NCI-H345 treated with DMSO at 0.1 percent for 48 hours (cell line): ENCODE measurements around the gene ZEB2.
A peak's percentile ranks its signal among the peaks of the same experiment; 100 is the strongest.

ENCODE experiments used
- DNase-seq: peaks from one replicate; lab custom pipeline; 2025; ENCODE audit not compliant: unreplicated experiment; lab: John Stamatoyannopoulos, UW

Gene ZEB2

GRCh38 chr2:144453486-144454158 is 66.3 kb downstream of the ZEB2 start:
- DNase-seq: no peak

GRCh38 chr2:144452989-144453336 is 67.0 kb downstream of the ZEB2 start:
- no peak for DNase-seq

GRCh38 chr2:144452169-144452988 is 67.5 kb downstream of the ZEB2 start:
- no peak for DNase-seq

GRCh38 chr2:144451443-144451842 is 68.5 kb downstream of the ZEB2 start:
- no peak for DNase-seq

GRCh38 chr2:144449028-144449406 is 70.9 kb downstream of the ZEB2 start:
- no peak for DNase-seq

- no peak for DNase-seq
Measured at GRCh38 chr2:144448389-144449027, 71.4 kb downstream of the ZEB2 start.

- no peak for DNase-seq
Measured at GRCh38 chr2:144447535-144447934, 72.4 kb downstream of the ZEB2 start.

- DNase-seq: no peak
Measured at GRCh38 chr2:144446136-144446535, 73.8 kb downstream of the ZEB2 start.

- peak; percentile 17 for DNase-seq
Measured at GRCh38 chr2:144445196-144445595, 74.7 kb downstream of the ZEB2 start.

- peak; percentile 42 for DNase-seq
Measured at GRCh38 chr2:144443837-144444817, 75.8 kb downstream of the ZEB2 start.

- DNase-seq: no peak
Measured at GRCh38 chr2:144441711-144442141, 78.2 kb downstream of the ZEB2 start.

- DNase-seq: no peak
Measured at GRCh38 chr2:144439993-144440392, 79.9 kb downstream of the ZEB2 start.

GRCh38 chr2:144438801-144439631 is 80.9 kb downstream of the ZEB2 start:
- peak; percentile 78 for DNase-seq

GRCh38 chr2:144437636-144438035 is 82.3 kb downstream of the ZEB2 start:
- DNase-seq: no peak

- DNase-seq: no peak
Measured at GRCh38 chr2:144434425-144435222, 85.3 kb downstream of the ZEB2 start.

- no peak for DNase-seq
Measured at GRCh38 chr2:144432921-144433320, 87.0 kb downstream of the ZEB2 start.

GRCh38 chr2:144431998-144432397 is 87.9 kb downstream of the ZEB2 start:
- no peak for DNase-seq

GRCh38 chr2:144431392-144431783 is 88.5 kb downstream of the ZEB2 start:
- DNase-seq: peak; percentile 80

GRCh38 chr2:144430722-144431391 is 89.1 kb downstream of the ZEB2 start:
- DNase-seq: no peak
